Measurements from ENCODE around the gene STING1. TPM values are rescaled to one million over a fixed set of nuclear protein-coding genes. Genes with fewer than 3 reads are reported as not detected.

STING1 gene
- total and polyA plus RNA-seq, 4 experiments from 2014 or later = 124 to 176 (median 143) TPM

GRCh38 chr5:139462586-139463276 is 19.8 kb downstream of the STING1 start, which contains the start of gene ECSCR:
TSS of gene ECSCR (minus strand) at chr5:139462743. CDS start at chr5:139462670, 73 bp downstream.
- Histone ChIP-seq H3K36me3 (ENCODE audit: insufficient read depth, low read length) (no peaks in the 10 kb centered on the region), H3K27ac (ENCODE audit: low read depth, low read length) (no peak within 1 kb of the TSS), H3K27me3 (ENCODE audit: insufficient read depth, low read length) (no peaks in the 10 kb centered on the region), H3K9me3 (ENCODE audit: control insufficient read depth in 1 of 2, low read length in 2 of 2) (no peaks in the 10 kb centered on the region), H3K4me3 (ENCODE audit: low read length in 2 of 2) (no peak within 1 kb of the TSS), H3K4me1 (ENCODE audit: insufficient read depth, low read length) (peaks cover 36% of the 10 kb centered on the region)
- ChIA-PET POLR2A (ENCODE audit: partially characterized antibody) (interaction anchor here (1.6 to 10.1 kb wide), 4 partner anchors 8 to 19 kb away, joined by 3 to 171 read pairs (median 44); partner anchors contain the start of genes DNAJC18, SMIM33 and STING1), CTCF (ENCODE audit: partially characterized antibody) (interaction anchor here (1.5 kb wide), 1 partner anchor 24 kb away, joined by 3 read pairs; the partner anchor contains the start of gene DNAJC18)
- Mint-ChIP-seq H3K27ac (peak within 1 kb of the TSS in 6 of 7 donors; percentile 4 to 91 (median 44)), H3K4me1 (peaks cover 16 to 31% (median 27%) of the 10 kb centered on the region in 4 donors), H3K27me3 (no peaks in the 10 kb centered on the region), H3K36me3 (no peaks in the 10 kb centered on the region), H3K4me3 (peak within 1 kb of the TSS in 1 of 8 donors; percentile 20), H3K9me3 (no peaks in the 10 kb centered on the region)
- intact Hi-C loops (cut with micrococcal nuclease) = no loop called here
- DNase-seq = no peak

GRCh38 chr5:139461698-139462097 is 20.9 kb downstream of the STING1 start:
- POLR2A ChIA-PET (ENCODE audit: partially characterized antibody) = interaction anchor here (1.6 to 10.1 kb wide), 3 partner anchors 9 to 20 kb away, joined by 6 to 171 read pairs (median 82); partner anchors contain the start of genes DNAJC18, SMIM33 and STING1
- H3K27ac ChIP-seq (ENCODE audit: low read depth, low read length) = no peak overlapping the region
- H3K36me3 ChIP-seq (ENCODE audit: insufficient read depth, low read length) = no peaks in the 10 kb centered on the region
- H3K27ac Mint-ChIP-seq = peak overlapping the region in 3 of 7 donors; percentile 4 to 91 (median 15)
- DNase-seq = no peak
- no peak overlapping the region for H3K4me3 ChIP-seq (ENCODE audit: low read length in 2 of 2)
- H3K4me3 Mint-ChIP-seq = no peak overlapping the region
- H3K27me3 ChIP-seq (ENCODE audit: insufficient read depth, low read length) = no peaks in the 10 kb centered on the region
- intact Hi-C loops (cut with micrococcal nuclease) = no loop called here
- H3K9me3 ChIP-seq (ENCODE audit: control insufficient read depth in 1 of 2, low read length in 2 of 2) = no peaks in the 10 kb centered on the region
- H3K9me3 Mint-ChIP-seq = peaks cover 0 to 2% (median 0%) of the 10 kb centered on the region in 8 donors
- CTCF ChIA-PET (ENCODE audit: partially characterized antibody) = interaction anchor here (1.5 kb wide), 1 partner anchor 23 kb away, joined by 3 read pairs; the partner anchor contains the start of gene DNAJC18
- peaks cover 46% of the 10 kb centered on the region for H3K4me1 ChIP-seq (ENCODE audit: insufficient read depth, low read length)
- H3K4me1 Mint-ChIP-seq = peaks cover 21 to 42% (median 36%) of the 10 kb centered on the region in 4 donors
- H3K36me3 Mint-ChIP-seq = no peaks in the 10 kb centered on the region
- no peaks in the 10 kb centered on the region for H3K27me3 Mint-ChIP-seq

GRCh38 chr5:139461176-139461575 is 21.4 kb downstream of the STING1 start:
- Histone ChIP-seq H3K4me1 (ENCODE audit: insufficient read depth, low read length) (peaks cover 49% of the 10 kb centered on the region), H3K4me3 (ENCODE audit: low read length in 2 of 2) (no peak overlapping the region), H3K27me3 (ENCODE audit: insufficient read depth, low read length) (no peaks in the 10 kb centered on the region), H3K27ac (ENCODE audit: low read depth, low read length) (no peak overlapping the region), H3K36me3 (ENCODE audit: insufficient read depth, low read length) (no peaks in the 10 kb centered on the region), H3K9me3 (ENCODE audit: control insufficient read depth in 1 of 2, low read length in 2 of 2) (no peaks in the 10 kb centered on the region)
- Mint-ChIP-seq H3K9me3 (peaks cover 0 to 2% (median 0%) of the 10 kb centered on the region in 8 donors), H3K4me1 (peaks cover 26 to 47% (median 40%) of the 10 kb centered on the region in 4 donors), H3K27ac (peak overlapping the region; percentile 15 to 91 (median 70)), H3K4me3 (peak overlapping the region in 1 of 8 donors; percentile 54), H3K27me3 (no peaks in the 10 kb centered on the region), H3K36me3 (no peaks in the 10 kb centered on the region)
- POLR2A ChIA-PET (ENCODE audit: partially characterized antibody) = interaction anchor here (1.6 to 10.1 kb wide), 3 partner anchors 10 to 20 kb away, joined by 6 to 171 read pairs (median 82); partner anchors contain the start of genes DNAJC18, SMIM33 and STING1
- CTCF ChIA-PET (ENCODE audit: partially characterized antibody) = interaction anchor here (0.5 to 1.5 kb wide), 3 partner anchors 9 to 39 kb away, joined by 3 to 4 read pairs (median 4); partner anchors contain the start of gene DNAJC18
- no peak for DNase-seq
- intact Hi-C loops (cut with micrococcal nuclease) = no loop called here

- H3K4me1 ChIP-seq (ENCODE audit: insufficient read depth, low read length) = peaks cover 49% of the 10 kb centered on the region
Observed at GRCh38 chr5:139460455-139460854, 22.1 kb downstream of the STING1 start.

GRCh38 chr5:139459451-139459934 is 23.1 kb downstream of the STING1 start:
- POLR2A ChIA-PET (ENCODE audit: partially characterized antibody) = interaction anchor here (1.3 to 10.1 kb wide), 9 partner anchors 8 to 58 kb away, joined by 4 to 171 read pairs (median 10); partner anchors contain the start of genes DNAJC18, SMIM33, SPATA24 and STING1
- Mint-ChIP-seq H3K4me3 (peak overlapping the region in 6 of 8 donors; percentile 12 to 89 (median 62)), H3K27ac (peak overlapping the region; percentile 91 to 98 (median 96)), H3K36me3 (no peaks in the 10 kb centered on the region), H3K4me1 (peaks cover 33 to 61% (median 48%) of the 10 kb centered on the region in 4 donors), H3K27me3 (no peaks in the 10 kb centered on the region), H3K9me3 (peaks cover 0 to 2% (median 0%) of the 10 kb centered on the region in 8 donors)
- peaks cover 53% of the 10 kb centered on the region for H3K4me1 ChIP-seq (ENCODE audit: insufficient read depth, low read length)
- H3K4me3 ChIP-seq (ENCODE audit: low read length in 2 of 2) = peak overlapping the region in 1 of 2 donors; percentile 20
- H3K36me3 ChIP-seq (ENCODE audit: insufficient read depth, low read length) = no peaks in the 10 kb centered on the region
- no peaks in the 10 kb centered on the region for H3K9me3 ChIP-seq (ENCODE audit: control insufficient read depth in 1 of 2, low read length in 2 of 2)
- CTCF ChIA-PET (ENCODE audit: partially characterized antibody) = interaction anchor here (1.2 to 3.6 kb wide), 4 partner anchors 16 to 58 kb away, joined by 3 to 32 read pairs (median 8); partner anchors contain the start of gene STING1
- peak overlapping the region; percentile 68 for H3K27ac ChIP-seq (ENCODE audit: low read depth, low read length)
- no peaks in the 10 kb centered on the region for H3K27me3 ChIP-seq (ENCODE audit: insufficient read depth, low read length)
- intact Hi-C loops (cut with micrococcal nuclease) = no loop called here
- peak in 1 of 5 donors; percentile 57 for DNase-seq

More at GRCh38 chr5:139460455-139460854, 22.1 kb downstream of the STING1 start:
- no peak overlapping the region for H3K27ac ChIP-seq (ENCODE audit: low read depth, low read length)
- H3K36me3 ChIP-seq (ENCODE audit: insufficient read depth, low read length) = no peaks in the 10 kb centered on the region
- Mint-ChIP-seq H3K4me3 (peak overlapping the region in 1 of 8 donors; percentile 54), H3K27ac (peak overlapping the region; percentile 68 to 97 (median 91)), H3K4me1 (peaks cover 26 to 52% (median 41%) of the 10 kb centered on the region in 4 donors), H3K27me3 (no peaks in the 10 kb centered on the region), H3K36me3 (no peaks in the 10 kb centered on the region), H3K9me3 (peaks cover 0 to 2% (median 0%) of the 10 kb centered on the region in 8 donors)
- CTCF ChIA-PET (ENCODE audit: partially characterized antibody) = interaction anchor here (1.0 to 3.6 kb wide), 3 partner anchors 16 to 53 kb away, joined by 3 to 32 read pairs (median 4); no protein-coding TSS in a partner anchor
- no peak overlapping the region for H3K4me3 ChIP-seq (ENCODE audit: low read length in 2 of 2)
- POLR2A ChIA-PET (ENCODE audit: partially characterized antibody) = interaction anchor here (2.1 to 10.1 kb wide), 5 partner anchors 11 to 57 kb away, joined by 5 to 171 read pairs (median 54); partner anchors contain the start of genes DNAJC18, SMIM33, SPATA24 and STING1
- H3K9me3 ChIP-seq (ENCODE audit: control insufficient read depth in 1 of 2, low read length in 2 of 2) = no peaks in the 10 kb centered on the region
- DNase-seq = no peak
- H3K27me3 ChIP-seq (ENCODE audit: insufficient read depth, low read length) = no peaks in the 10 kb centered on the region
- intact Hi-C loops (cut with micrococcal nuclease) = no loop called here

GRCh38 chr5:139458580-139459407 is 23.8 kb downstream of the STING1 start:
- peak; percentile 83 to 94 (median 86) for DNase-seq
- Histone ChIP-seq H3K27me3 (ENCODE audit: insufficient read depth, low read length) (no peaks in the 10 kb centered on the region), H3K36me3 (ENCODE audit: insufficient read depth, low read length) (no peaks in the 10 kb centered on the region), H3K27ac (ENCODE audit: low read depth, low read length) (peak overlapping the region; percentile 68), H3K4me3 (ENCODE audit: low read length in 2 of 2) (peak overlapping the region in 1 of 2 donors; percentile 20), H3K4me1 (ENCODE audit: insufficient read depth, low read length) (peaks cover 60% of the 10 kb centered on the region), H3K9me3 (ENCODE audit: control insufficient read depth in 1 of 2, low read length in 2 of 2) (no peaks in the 10 kb centered on the region)
- ChIA-PET CTCF (ENCODE audit: partially characterized antibody) (interaction anchor here (0.9 to 3.6 kb wide), 10 partner anchors 11 to 174 kb away, joined by 3 to 32 read pairs (median 4); partner anchors contain the start of genes DNAJC18 and STING1), POLR2A (ENCODE audit: partially characterized antibody) (interaction anchor here (0.5 to 10.1 kb wide), 12 partner anchors 9 to 183 kb away, joined by 3 to 171 read pairs (median 6); partner anchors contain the start of genes DNAJC18, SMIM33, SPATA24 and STING1)
- Mint-ChIP-seq H3K27ac (peak overlapping the region; percentile 91 to 98 (median 96)), H3K4me1 (peaks cover 39 to 68% (median 53%) of the 10 kb centered on the region in 4 donors), H3K27me3 (no peaks in the 10 kb centered on the region), H3K4me3 (peak overlapping the region in 7 of 8 donors; percentile 64 to 89 (median 76)), H3K36me3 (no peaks in the 10 kb centered on the region), H3K9me3 (peaks cover 0 to 2% (median 0%) of the 10 kb centered on the region in 8 donors)
- intact Hi-C loops (cut with micrococcal nuclease) = loop anchor here (1.0 kb wide), 5 partner anchors 12 to 55 kb away; partner anchors contain the start of genes DNAJC18 and STING1
